RWPE2 (cell line): ENCODE data around the gene CACNA2D3.
"Not testable (repeated sequence)": the region's sequence is repeated elsewhere in the genome, so short reads cannot be mapped to it uniquely, and the experiment has no call there.

Experiments
- ATAC-seq: fragments of 200-7000 bp; cut with Tn5 transposase; 3 replicates; pipeline ENCODE4 v1.9.1; 2021; ENCODE audit warnings: low read depth
- DNase-seq: peaks from one replicate; pipeline ENCODE4 v3.0.0-alpha.2; 2020; ENCODE audit warnings: low spot score
- H3K27ac ChIP-seq: fragments of 450-650 bp; 2 replicates; pipeline ENCODE4 v1.5.1; 2017; ENCODE audit warnings: mild to moderate bottlenecking; ENCODE audit not compliant: poor library complexity, severe bottlenecking
- H3K27me3 ChIP-seq: fragments of 250-450 bp; sonication (Bioruptor Pico); 2 replicates; pipeline ENCODE4 v1.5.1; 2021; ENCODE audit warnings: mild to moderate bottlenecking, moderate library complexity; ENCODE audit not compliant: insufficient read depth, poor library complexity, severe bottlenecking
- H3K36me3 ChIP-seq: fragments of 250-450 bp; sonication (Bioruptor Pico); 2 replicates; pipeline ENCODE4 v1.5.1; 2020; ENCODE audit warnings: low read depth, mild to moderate bottlenecking, moderate library complexity
- H3K4me1 ChIP-seq: fragments of 250-450 bp; sonication (Bioruptor Pico); 2 replicates; pipeline ENCODE4 v1.5.1; 2021; ENCODE audit warnings: mild to moderate bottlenecking, moderate library complexity; ENCODE audit not compliant: insufficient read depth, poor library complexity, severe bottlenecking
- H3K4me3 ChIP-seq: fragments of 250-450 bp; sonication (Bioruptor Pico); 2 replicates; pipeline ENCODE4 v1.5.1; 2021; ENCODE audit warnings: mild to moderate bottlenecking, moderate library complexity; ENCODE audit not compliant: severe bottlenecking
- H3K9me3 ChIP-seq: fragments of 250-450 bp; sonication (Bioruptor Pico); 2 replicates; pipeline ENCODE4 v1.5.1; 2021; ENCODE audit warnings: mild to moderate bottlenecking, moderate library complexity; ENCODE audit not compliant: severe bottlenecking
- CTCF ChIP-seq: fragments of 450-650 bp; IDR thresholded peaks from one replicate; pipeline ENCODE4 v1.5.1; 2017; ENCODE audit warnings: mild to moderate bottlenecking, moderate library complexity; ENCODE audit not compliant: poor library complexity, severe bottlenecking

Gene CACNA2D3

GRCh38 chr3:54632834-54633233 is 510.5 kb downstream of the CACNA2D3 start:
- no peak overlapping the region for H3K27ac ChIP-seq
- no peak for TF ChIP-seq CTCF
- no peak for ATAC-seq
- H3K27me3 ChIP-seq = no peaks in the 10 kb centered on the region
- H3K4me1 ChIP-seq = no peaks in the 10 kb centered on the region
- DNase-seq = no peak
- no peaks in the 10 kb centered on the region for H3K9me3 ChIP-seq
- H3K36me3 ChIP-seq = no peaks in the 10 kb centered on the region
- H3K4me3 ChIP-seq = no peak overlapping the region

GRCh38 chr3:54633444-54634121 is 511.2 kb downstream of the CACNA2D3 start:
- H3K27me3 ChIP-seq = no peaks in the 10 kb centered on the region
- H3K4me3 ChIP-seq = no peak overlapping the region
- ATAC-seq (no peak), DNase-seq (no peak)
- no peak for TF ChIP-seq CTCF
- H3K9me3 ChIP-seq = no peaks in the 10 kb centered on the region
- no peak overlapping the region for H3K27ac ChIP-seq
- no peaks in the 10 kb centered on the region for H3K36me3 ChIP-seq
- no peaks in the 10 kb centered on the region for H3K4me1 ChIP-seq

GRCh38 chr3:54634122-54634469 is 511.7 kb downstream of the CACNA2D3 start:
- no peaks in the 10 kb centered on the region for H3K27me3 ChIP-seq
- H3K4me3 ChIP-seq = no peak overlapping the region
- no peaks in the 10 kb centered on the region for H3K4me1 ChIP-seq
- H3K27ac ChIP-seq = no peak overlapping the region
- TF ChIP-seq CTCF = no peak
- DNase-seq (no peak), ATAC-seq (no peak)
- H3K9me3 ChIP-seq = no peaks in the 10 kb centered on the region
- H3K36me3 ChIP-seq = no peaks in the 10 kb centered on the region

- ATAC-seq, H3K27ac ChIP-seq, H3K36me3 ChIP-seq, H3K4me3 ChIP-seq, DNase-seq, H3K4me1 ChIP-seq, H3K27me3 ChIP-seq, H3K9me3 ChIP-seq: not testable (repeated sequence)
Measured at GRCh38 chr3:54639790-54640372, 517.5 kb downstream of the CACNA2D3 start.

- H3K36me3 ChIP-seq = no peaks in the 10 kb centered on the region
- H3K4me3 ChIP-seq = no peak overlapping the region
- DNase-seq (no peak), ATAC-seq (no peak)
- no peaks in the 10 kb centered on the region for H3K9me3 ChIP-seq
- no peaks in the 10 kb centered on the region for H3K4me1 ChIP-seq
- no peak overlapping the region for H3K27ac ChIP-seq
- TF ChIP-seq CTCF = no peak
- H3K27me3 ChIP-seq = no peaks in the 10 kb centered on the region
Measured at GRCh38 chr3:54641226-54642014, 519.1 kb downstream of the CACNA2D3 start.
